ENCODE results near the gene UNC5A.

The UNC5A gene

GRCh38 chr5:176916337-176916736 lies 106.0 kb downstream of the UNC5A start:
- no peak for DNase-seq (ENCODE audit: low read depth, low spot score)
- no peak for TF ChIP-seq CTCF (IDR thresholded peaks at IDR 0.05; ENCODE audit: insufficient read depth, low read length, missing control alignments)
- no peak overlapping the region for H3K4me3 ChIP-seq (ENCODE audit: low read depth, low read length)
- ChIA-PET CTCF (interaction anchor here (0.6 to 2.9 kb wide), 2 partner anchors 17 to 255 kb away, joined by 3 to 9 read pairs; no protein-coding TSS in a partner anchor), POLR2A (no interaction called here)

GRCh38 chr5:176918613-176919012 lies 108.3 kb downstream of the UNC5A start:
- ChIA-PET CTCF (interaction anchor here (2.9 kb wide), 1 partner anchor 258 kb away, joined by 9 read pairs; no protein-coding TSS in a partner anchor), POLR2A (no interaction called here)
- no peak overlapping the region for H3K4me3 ChIP-seq (ENCODE audit: low read depth, low read length)
- no peak for DNase-seq (ENCODE audit: low read depth, low spot score)
- TF ChIP-seq CTCF (IDR thresholded peaks at IDR 0.05; ENCODE audit: insufficient read depth, low read length, missing control alignments): no peak

- ChIA-PET CTCF (no interaction called here), POLR2A (no interaction called here)
- DNase-seq (ENCODE audit: low read depth, low spot score): no peak
- no peak for TF ChIP-seq CTCF (IDR thresholded peaks at IDR 0.05; ENCODE audit: insufficient read depth, low read length, missing control alignments)
- no peak overlapping the region for H3K4me3 ChIP-seq (ENCODE audit: low read depth, low read length)
These were observed 111.4 kb downstream of the UNC5A start for GRCh38 chr5:176921714-176922113.

- TF ChIP-seq CTCF (IDR thresholded peaks at IDR 0.05; ENCODE audit: insufficient read depth, low read length, missing control alignments): no peak
- no peak for DNase-seq (ENCODE audit: low read depth, low spot score)
- POLR2A ChIA-PET: no interaction called here
- CTCF ChIA-PET: no interaction called here
- H3K4me3 ChIP-seq (ENCODE audit: low read depth, low read length): no peak overlapping the region
These were observed 112.5 kb downstream of the UNC5A start for GRCh38 chr5:176922817-176923216.

- ChIA-PET POLR2A (no interaction called here), CTCF (interaction anchor here (1.3 to 1.6 kb wide), 2 partner anchors 18 to 267 kb away, joined by 3 read pairs; no protein-coding TSS in a partner anchor)
- TF ChIP-seq CTCF (IDR thresholded peaks at IDR 0.05; ENCODE audit: insufficient read depth, low read length, missing control alignments): no peak
- DNase-seq (ENCODE audit: low read depth, low spot score): no peak
- no peak overlapping the region for H3K4me3 ChIP-seq (ENCODE audit: low read depth, low read length)
These were observed 117.2 kb downstream of the UNC5A start for GRCh38 chr5:176927562-176927961.

GRCh38 chr5:176929654-176930053 lies 119.3 kb downstream of the UNC5A start:
- POLR2A ChIA-PET: no interaction called here
- CTCF ChIA-PET: interaction anchor here (2.2 kb wide), 1 partner anchor 269 kb away, joined by 8 read pairs; no protein-coding TSS in a partner anchor
- TF ChIP-seq CTCF (IDR thresholded peaks at IDR 0.05; ENCODE audit: insufficient read depth, low read length, missing control alignments): no peak
- H3K4me3 ChIP-seq (ENCODE audit: low read depth, low read length): no peak overlapping the region
- no peak for DNase-seq (ENCODE audit: low read depth, low spot score)
